ENCODE results near the gene WAPL.
"Not testable (repeated sequence)": the region's sequence is repeated elsewhere in the genome, so short reads cannot be mapped to it uniquely, and the experiment has no call there.

Gene WAPL

GRCh38 chr10:86521678-86522509 lies at the start of gene WAPL:
WAPL (minus strand) TSS chr10:86521792; CDS start chr10:86518069, 3,723 bp downstream.
- DNase-seq (ENCODE audit: low spot score) = peak; percentile 90

GRCh38 chr10:86569335-86569734 lies 47.7 kb upstream of the WAPL start:
- no peak for DNase-seq (ENCODE audit: low spot score)

DNA sequence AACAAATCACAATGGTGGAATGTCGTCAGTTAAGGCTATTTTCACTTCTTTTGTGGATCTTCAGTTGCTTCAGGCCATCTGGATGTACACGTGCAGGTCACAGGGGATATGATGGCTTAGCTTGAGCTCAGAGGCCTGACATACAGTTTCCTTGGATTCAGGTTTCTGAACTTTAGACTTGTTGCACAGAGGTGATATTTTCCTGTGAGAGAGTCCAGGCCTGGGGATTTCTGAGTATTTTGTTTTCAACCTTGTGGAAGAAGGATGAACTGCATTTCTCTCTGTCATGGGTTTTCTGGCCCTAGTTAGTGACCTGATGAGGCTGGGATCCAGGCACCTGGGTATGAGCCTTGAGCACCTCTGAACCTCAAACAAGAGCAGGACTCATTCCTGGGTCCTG lies 44.9 kb upstream of the WAPL start:
- not testable (repeated sequence) for DNase-seq (ENCODE audit: low spot score)

GRCh38 chr10:86563338-86563737 lies 41.7 kb upstream of the WAPL start:
- DNase-seq (ENCODE audit: low spot score) = not testable (repeated sequence)

- DNase-seq (ENCODE audit: low spot score) = not testable (repeated sequence)
Observed at GRCh38 chr10:86558695-86559094, 37.1 kb upstream of the WAPL start.

GRCh38 chr10:86556933-86557649 lies 35.5 kb upstream of the WAPL start:
- no peak for DNase-seq (ENCODE audit: low spot score)

- DNase-seq (ENCODE audit: low spot score) = no peak
Observed at GRCh38 chr10:86556532-86556931, 34.9 kb upstream of the WAPL start.

- no peak for DNase-seq (ENCODE audit: low spot score)
Observed at GRCh38 chr10:86553639-86554038, 32.0 kb upstream of the WAPL start.

- no peak for DNase-seq (ENCODE audit: low spot score)
Observed at GRCh38 chr10:86553213-86553612, 31.6 kb upstream of the WAPL start.

DNA sequence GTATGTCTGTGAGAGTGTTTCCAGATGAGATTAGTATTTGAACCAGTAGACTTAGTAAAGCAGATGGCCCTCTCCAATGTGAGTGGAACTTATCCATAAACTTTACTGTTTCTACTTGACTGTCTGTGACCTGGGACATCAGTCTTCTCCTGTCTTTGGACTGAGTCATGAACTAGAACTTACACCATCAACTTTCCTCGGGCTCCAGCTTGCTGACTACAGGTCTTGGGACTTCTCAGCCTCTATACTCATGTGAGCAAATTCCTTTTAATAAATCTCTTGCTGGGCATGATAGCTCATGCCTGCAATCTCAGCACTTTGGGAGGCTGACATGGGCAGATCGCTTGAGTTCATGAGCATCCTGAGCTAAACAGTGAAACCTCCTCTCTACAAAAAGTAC lies 25.7 kb upstream of the WAPL start:
- DNase-seq (ENCODE audit: low spot score) = no peak

- DNase-seq (ENCODE audit: low spot score) = no peak
Observed at GRCh38 chr10:86545101-86545500, 23.5 kb upstream of the WAPL start.

DNA sequence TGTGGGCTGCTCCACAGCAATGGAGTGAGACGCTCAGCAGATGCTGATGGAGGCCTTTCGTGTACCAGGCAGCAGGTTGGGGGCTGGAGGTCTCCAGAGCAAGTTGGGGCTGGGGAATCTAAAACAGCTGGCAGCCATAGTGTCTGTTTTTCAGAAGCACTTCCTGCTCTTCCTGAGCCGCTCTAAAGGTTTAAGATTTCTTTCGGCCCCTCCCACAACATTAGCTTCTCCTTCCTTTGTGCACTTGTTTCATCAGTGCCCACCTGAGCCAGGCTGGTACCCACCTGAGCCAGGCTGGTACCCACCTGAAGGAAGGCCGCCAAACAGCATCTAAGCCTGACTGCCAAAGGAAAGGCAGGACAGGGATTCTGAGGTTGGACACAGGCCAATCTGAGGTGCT lies 18.4 kb upstream of the WAPL start:
- no peak for DNase-seq (ENCODE audit: low spot score)

- no peak for DNase-seq (ENCODE audit: low spot score)
Observed at GRCh38 chr10:86538547-86538946, 17.0 kb upstream of the WAPL start.

DNA sequence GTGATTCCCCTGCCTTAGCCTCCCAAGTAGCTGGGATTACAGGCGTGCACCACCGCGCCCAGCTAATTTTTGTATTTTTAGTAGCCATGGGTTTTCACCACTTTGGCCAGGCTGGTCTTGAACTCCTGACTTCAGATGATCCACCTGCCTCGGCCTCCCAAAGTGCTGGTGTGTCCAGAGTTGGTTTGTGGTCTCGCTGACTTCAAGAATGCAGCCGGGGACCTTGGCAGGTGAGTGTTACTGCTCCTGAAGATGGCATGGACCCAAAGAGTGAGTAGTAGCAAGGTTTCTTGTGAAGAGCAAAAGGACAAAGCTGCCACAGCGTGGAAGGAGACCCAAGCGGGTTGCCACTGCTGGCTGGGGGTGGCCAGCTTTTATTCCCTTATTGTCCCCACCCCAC lies 16.4 kb upstream of the WAPL start:
- not testable (repeated sequence) for DNase-seq (ENCODE audit: low spot score)

DNA sequence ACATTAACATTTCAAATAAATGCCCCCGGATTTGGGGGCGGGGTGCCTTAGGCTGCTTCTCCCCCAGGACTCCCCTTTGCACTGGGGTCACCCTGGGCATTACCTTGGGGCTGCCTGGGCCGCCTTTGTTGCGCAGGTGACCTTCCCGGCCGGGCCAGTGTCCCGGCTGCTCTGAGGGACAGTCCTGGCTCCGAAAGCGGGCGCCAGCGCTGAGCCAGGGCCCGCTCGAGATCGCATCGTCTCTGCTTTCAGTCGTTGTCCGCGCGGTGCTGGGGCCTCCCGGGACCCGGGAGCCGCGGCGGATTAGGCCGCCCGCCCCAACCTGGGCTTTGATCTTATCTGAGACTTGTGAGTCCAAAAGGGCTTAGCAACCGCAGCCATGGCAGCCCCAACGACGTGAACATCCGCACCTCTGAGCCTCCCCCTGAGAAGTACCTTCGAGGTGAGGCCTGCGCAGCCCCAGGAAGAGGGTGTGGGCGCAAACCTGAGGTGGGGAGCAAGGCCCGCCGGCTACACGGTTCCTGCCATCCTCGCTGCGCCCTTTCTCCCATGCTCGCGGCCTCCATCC lies 14.8 kb upstream of the WAPL start:
- DNase-seq (ENCODE audit: low spot score) = no peak

- no peak for DNase-seq (ENCODE audit: low spot score)
Observed at GRCh38 chr10:86535132-86535882, 13.7 kb upstream of the WAPL start.

GRCh38 chr10:86533328-86533727 lies 11.7 kb upstream of the WAPL start:
- no peak for DNase-seq (ENCODE audit: low spot score)

GRCh38 chr10:86528736-86529135 lies 7.1 kb upstream of the WAPL start:
- not testable (repeated sequence) for DNase-seq (ENCODE audit: low spot score)

DNA sequence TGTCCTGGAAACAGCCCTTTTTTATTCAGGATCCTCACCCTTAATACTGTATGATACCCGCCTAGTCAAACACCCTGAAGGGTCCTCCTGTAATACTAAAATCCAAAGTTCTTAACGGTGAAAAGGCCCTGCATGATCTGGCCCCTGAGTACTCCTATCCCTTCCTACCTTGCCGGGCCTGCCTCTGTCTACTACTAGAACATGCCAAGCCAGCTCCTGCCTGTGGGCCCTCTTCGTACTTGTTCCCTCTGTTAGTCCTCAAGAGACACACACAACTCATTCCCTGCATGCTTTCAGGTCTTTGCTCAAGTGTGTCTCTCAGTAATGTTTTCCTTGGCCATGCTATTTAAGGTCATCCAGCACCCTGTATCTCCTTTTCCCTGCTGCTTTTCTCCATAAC lies 5.0 kb upstream of the WAPL start:
- no peak for DNase-seq (ENCODE audit: low spot score)

DNA sequence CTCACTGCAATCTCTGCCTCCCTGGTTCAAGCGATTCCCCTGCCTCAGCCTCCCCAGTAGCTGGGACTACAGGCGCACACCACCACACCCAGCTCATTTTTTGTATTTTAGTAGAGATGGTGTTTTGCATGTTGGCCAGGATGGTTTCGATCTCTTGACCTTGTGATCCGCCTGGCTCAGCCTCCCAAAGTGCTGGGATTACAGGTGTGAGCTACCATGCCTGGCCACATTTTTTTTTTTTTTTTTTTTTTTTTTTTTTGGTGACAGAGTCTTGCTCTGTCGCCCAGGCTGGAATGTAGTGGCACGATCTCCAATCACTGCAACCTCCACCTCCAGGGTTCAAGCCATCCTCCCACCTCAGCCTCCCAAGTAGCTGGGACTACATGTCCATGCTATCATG lies 4.1 kb upstream of the WAPL start:
- not testable (repeated sequence) for DNase-seq (ENCODE audit: low spot score)

GRCh38 chr10:86524225-86524962 lies 2.8 kb upstream of the WAPL start:
- no peak for DNase-seq (ENCODE audit: low spot score)

GRCh38 chr10:86523348-86523747 lies 1.8 kb upstream of the WAPL start:
- no peak for DNase-seq (ENCODE audit: low spot score)
